Kidney (tissue), 14 donors: Measurements from ENCODE around the gene PPP6R2. TPM values are rescaled to one million over a fixed set of nuclear protein-coding genes. Genes with fewer than 3 reads are reported as not detected.

Experiments
- DNase-seq, 5 donors: peaks; one replicate each; pipeline ENCODE4 v3.0.0-alpha.2; 2013 to 2020
- FAIRE-seq: peaks from 2 replicates; lab custom pipeline; 2012; peaks lifted over from hg19 to GRCh38; lab: Jason Lieb, UNC
- H3K27ac ChIP-seq, 2 donors: one replicate each; pipeline ENCODE4 v1.7.0; 2013; ENCODE audit warnings: low read depth in 2 of 2, low read length in 2 of 2, inconsistent platforms in 1 of 2
- H3K27me3 ChIP-seq: one replicate; pipeline ENCODE4 v1.7.1; 2013; ENCODE audit warnings: low read length, inconsistent platforms; ENCODE audit not compliant: control insufficient read depth, insufficient read depth
- H3K36me3 ChIP-seq, 3 donors: one replicate each; pipeline versions ENCODE4 v1.7.0 to v1.7.1; 2013; ENCODE audit warnings: low read length in 3 of 3, control low read depth in 1 of 3, inconsistent platforms in 1 of 3; ENCODE audit not compliant: insufficient read depth in 3 of 3, control insufficient read depth in 2 of 3
- H3K4me1 ChIP-seq, 3 donors: one replicate each; pipeline versions ENCODE4 v1.7.0 to v1.7.1; 2013; ENCODE audit warnings: low read length in 3 of 3, inconsistent platforms in 1 of 3, low read depth in 1 of 3; ENCODE audit not compliant: control insufficient read depth in 2 of 3, insufficient read depth in 2 of 3
- H3K4me3 ChIP-seq, 3 donors: one replicate each; pipeline versions ENCODE4 v1.7.0 to v1.8.1; 2013; ENCODE audit warnings: low read length in 3 of 3, control low read depth in 1 of 3, inconsistent platforms in 1 of 3
- H3K9ac ChIP-seq, 3 donors: one replicate each; pipeline versions ENCODE4 v1.7.0 to v1.7.1; 2013; ENCODE audit warnings: low read length in 3 of 3, control low read depth in 1 of 3, inconsistent platforms in 1 of 3
- H3K9me3 ChIP-seq, 3 donors: one replicate each; pipeline versions ENCODE4 v1.7.0 to v1.7.1; 2013; ENCODE audit warnings: low read length in 3 of 3, control low read depth in 1 of 3, inconsistent platforms in 1 of 3; ENCODE audit not compliant: control insufficient read depth in 2 of 3, insufficient read depth in 1 of 3
- CTCF ChIP-seq: IDR thresholded peaks from 3 replicates; pipeline ENCODE4 v1.5.1; 2012; ENCODE audit warnings: mild to moderate bottlenecking, moderate library complexity, borderline replicate concordance; ENCODE audit not compliant: insufficient read depth; ENCODE audit errors: extremely low read depth
- intact Hi-C: fragments of 100-400 bp; cut with DNase I; formaldehyde crosslinking; loops from one replicate; pipeline ENCODE4 v1.11.1; 2022
- polyA plus RNA-seq: library from polyadenylated mRNA; stranded (reverse); fragments of 350-450 nt; fragmentation: Illumina TruSeq; extraction: RNeasy Lipid Tissue Mini Kit (QIAGEN cat#74804); gene quantifications from one replicate; pipeline ENCODE4 v1.2.3, GENCODE V29; 2014; ENCODE audit warnings: low read depth, low replicate concordance; ENCODE audit not compliant: insufficient read depth
- total RNA-seq: library from RNA; stranded (reverse); fragmentation: NEBNext Ultra II Directional; extraction: Animal tissue kit (Norgen Biotek cat#: 25700); gene quantifications from one replicate; pipeline ENCODE4 v1.2.1, GENCODE V29; 2021
- donor health status: control.
- donor health status: control.
- donor health status: control.
- donor health status: control.
- donor health status: control.
- donor health status: DM: yes; HTN: yes; CAD: no.
- donor health status: Normal renal cell carcinoma (clear cell type).

The PPP6R2 gene
- total and polyA plus RNA-seq, 2 donors from 2014 or later, result 39.4 to 53.8 TPM

- H3K27me3 ChIP-seq, result no peaks in the 10 kb centered on the region
- H3K36me3 ChIP-seq, result peaks cover 0 to 4% (median 0%) of the 10 kb centered on the region in 3 donors
- intact Hi-C loops, result no loop called here
- peak overlapping the region in 2 of 3 donors; percentile 69 to 75 for H3K4me3 ChIP-seq
- no peak for TF ChIP-seq CTCF
- peaks cover 0 to 13% (median 0%) of the 10 kb centered on the region in 3 donors for H3K4me1 ChIP-seq
- peak overlapping the region in 1 of 2 donors; percentile 18 for H3K27ac ChIP-seq
- FAIRE-seq, result no peak
- H3K9me3 ChIP-seq, result no peaks in the 10 kb centered on the region
- DNase-seq, result no peak
- peak overlapping the region in 1 of 3 donors; percentile 51 for H3K9ac ChIP-seq
Observed at GRCh38 chr22:50487290-50488005, 144.3 kb downstream of the PPP6R2 start.

GRCh38 chr22:50488006-50488677 lies 145.0 kb downstream of the PPP6R2 start:
- no peak for TF ChIP-seq CTCF
- FAIRE-seq, result no peak

GRCh38 chr22:50488886-50489285 lies 145.8 kb downstream of the PPP6R2 start:
- TF ChIP-seq CTCF, result no peak
- H3K9me3 ChIP-seq, result no peaks in the 10 kb centered on the region
- FAIRE-seq (no peak), DNase-seq (no peak)
- no peak overlapping the region for H3K9ac ChIP-seq
- intact Hi-C loops, result no loop called here
- H3K36me3 ChIP-seq, result peaks cover 0 to 4% (median 0%) of the 10 kb centered on the region in 3 donors
- no peak overlapping the region for H3K27ac ChIP-seq
- peaks cover 0 to 13% (median 0%) of the 10 kb centered on the region in 3 donors for H3K4me1 ChIP-seq
- H3K27me3 ChIP-seq, result no peaks in the 10 kb centered on the region
- peak overlapping the region in 2 of 3 donors; percentile 39 to 57 for H3K4me3 ChIP-seq

More at GRCh38 chr22:50488006-50488677, 145.0 kb downstream of the PPP6R2 start:
- H3K27me3 ChIP-seq, result no peaks in the 10 kb centered on the region
- peak in 1 of 5 donors; percentile 60 for DNase-seq
- H3K9ac ChIP-seq, result peak overlapping the region in 1 of 3 donors; percentile 51
- H3K9me3 ChIP-seq, result no peaks in the 10 kb centered on the region
- no peak overlapping the region for H3K27ac ChIP-seq
- peaks cover 0 to 13% (median 0%) of the 10 kb centered on the region in 3 donors for H3K4me1 ChIP-seq
- intact Hi-C loops, result no loop called here
- H3K4me3 ChIP-seq, result peak overlapping the region in 2 of 3 donors; percentile 69 to 75
- peaks cover 0 to 4% (median 0%) of the 10 kb centered on the region in 3 donors for H3K36me3 ChIP-seq
